SK-N-SH (cell line): ENCODE measurements around the gene ZNF714.

Source experiments
- POLR2AphosphoS5 ChIP-seq: IDR thresholded peaks from 2 replicates; pipeline ENCODE4 v1.6.1; 2012; ENCODE audit warnings: low read depth, low read length
- RXRA ChIP-seq: IDR thresholded peaks from 2 replicates; pipeline ENCODE4 v1.4.0; 2012; ENCODE audit warnings: low read depth, mild to moderate bottlenecking, borderline replicate concordance
- TCF12 ChIP-seq: IDR thresholded peaks from 2 replicates; pipeline ENCODE4 v1.4.0; 2012
- YY1 ChIP-seq: IDR thresholded peaks from 2 replicates; pipeline ENCODE4 v1.4.0; 2012; ENCODE audit warnings: low read depth, mild to moderate bottlenecking
- TF ChIP-seq, protein P1 (sequence below): fragments of 200-600 bp; sonication (generic); IDR thresholded peaks from 2 replicates; pipeline ENCODE4 v1.6.1; 2017; ENCODE audit warnings: antibody characterized with exemption, mild to moderate bottlenecking, moderate library complexity

GRCh38 chr19:21133633-21134032 lies 51.6 kb downstream of the ZNF714 start:
- TF ChIP-seq, protein P1, sequence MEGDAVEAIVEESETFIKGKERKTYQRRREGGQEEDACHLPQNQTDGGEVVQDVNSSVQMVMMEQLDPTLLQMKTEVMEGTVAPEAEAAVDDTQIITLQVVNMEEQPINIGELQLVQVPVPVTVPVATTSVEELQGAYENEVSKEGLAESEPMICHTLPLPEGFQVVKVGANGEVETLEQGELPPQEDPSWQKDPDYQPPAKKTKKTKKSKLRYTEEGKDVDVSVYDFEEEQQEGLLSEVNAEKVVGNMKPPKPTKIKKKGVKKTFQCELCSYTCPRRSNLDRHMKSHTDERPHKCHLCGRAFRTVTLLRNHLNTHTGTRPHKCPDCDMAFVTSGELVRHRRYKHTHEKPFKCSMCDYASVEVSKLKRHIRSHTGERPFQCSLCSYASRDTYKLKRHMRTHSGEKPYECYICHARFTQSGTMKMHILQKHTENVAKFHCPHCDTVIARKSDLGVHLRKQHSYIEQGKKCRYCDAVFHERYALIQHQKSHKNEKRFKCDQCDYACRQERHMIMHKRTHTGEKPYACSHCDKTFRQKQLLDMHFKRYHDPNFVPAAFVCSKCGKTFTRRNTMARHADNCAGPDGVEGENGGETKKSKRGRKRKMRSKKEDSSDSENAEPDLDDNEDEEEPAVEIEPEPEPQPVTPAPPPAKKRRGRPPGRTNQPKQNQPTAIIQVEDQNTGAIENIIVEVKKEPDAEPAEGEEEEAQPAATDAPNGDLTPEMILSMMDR, result no peak
- TF ChIP-seq RXRA (no peak), YY1 (no peak), TCF12 (no peak), POLR2AphosphoS5 (no peak)
